MM.1S (cell line): ENCODE data around the gene HOXC11.
A peak's percentile ranks its signal among the peaks of the same experiment; 100 is the strongest.

Source experiments
- DNase-seq: peaks from one replicate; pipeline ENCODE4 v3.0.0-alpha.2; 2015
- H2AFZ ChIP-seq: fragments of 300-600 bp; sonication (generic); 2 replicates; pipeline ENCODE4 v1.6.0; 2016; ENCODE audit warnings: antibody characterized with exemption, low read length
- H3F3A ChIP-seq: fragments of 300-600 bp; sonication (generic); 2 replicates; pipeline ENCODE4 v1.6.1; 2016; ENCODE audit warnings: mild to moderate bottlenecking, antibody characterized with exemption, low read length, moderate library complexity, mixed read lengths; ENCODE audit not compliant: insufficient read depth
- H3K27ac ChIP-seq: fragments of 300-600 bp; sonication (generic); 2 replicates; pipeline ENCODE4 v1.5.1; 2016; ENCODE audit warnings: mild to moderate bottlenecking, low read length
- H3K27me3 ChIP-seq: fragments of 300-600 bp; sonication (generic); replicated peaks from 2 replicates; pipeline ENCODE4 v1.6.0; 2016; ENCODE audit warnings: low read length; ENCODE audit not compliant: insufficient read depth
- H3K36me3 ChIP-seq: fragments of 300-600 bp; sonication (generic); replicated peaks from 2 replicates; pipeline ENCODE4 v1.6.1; 2016; ENCODE audit warnings: mild to moderate bottlenecking, low read length, mixed read lengths; ENCODE audit not compliant: insufficient read depth
- H3K4me1 ChIP-seq: fragments of 300-600 bp; sonication (generic); 2 replicates; pipeline ENCODE4 v1.6.1; 2016; ENCODE audit warnings: low read length, mixed read lengths
- H3K4me2 ChIP-seq: fragments of 300-600 bp; sonication (generic); 2 replicates; pipeline ENCODE4 v1.6.0; 2016; ENCODE audit warnings: low read depth, low read length
- H3K4me3 ChIP-seq: fragments of 300-600 bp; sonication (generic); 2 replicates; pipeline ENCODE4 v1.5.1; 2016; ENCODE audit warnings: low read length, mixed read lengths
- H3K79me2 ChIP-seq: fragments of 300-600 bp; sonication (generic); 2 replicates; pipeline ENCODE4 v1.6.1; 2016; ENCODE audit warnings: mixed run types, low read length, mixed read lengths
- H3K9ac ChIP-seq: fragments of 300-600 bp; sonication (generic); 2 replicates; pipeline ENCODE4 v1.6.1; 2016; ENCODE audit warnings: low read length, mixed read lengths
- H3K9me2 ChIP-seq: fragments of 300-600 bp; sonication (generic); replicated peaks from 2 replicates; pipeline ENCODE4 v1.6.1; 2016; ENCODE audit warnings: mild to moderate bottlenecking, low read length, mixed read lengths; ENCODE audit not compliant: insufficient read depth
- H3K9me3 ChIP-seq: fragments of 300-600 bp; sonication (generic); replicated peaks from 2 replicates; pipeline ENCODE4 v1.6.1; 2016; ENCODE audit warnings: mild to moderate bottlenecking, low read length, mixed read lengths; ENCODE audit not compliant: insufficient read depth
- H4K20me1 ChIP-seq: fragments of 300-600 bp; sonication (generic); 2 replicates; pipeline ENCODE4 v1.6.1; 2016; ENCODE audit warnings: mild to moderate bottlenecking, low read length, moderate library complexity, mixed read lengths; ENCODE audit not compliant: insufficient read depth
- CTCF ChIP-seq: fragments of 300-600 bp; sonication (generic); IDR thresholded peaks from 2 replicates; pipeline ENCODE4 v1.5.1; 2016; ENCODE audit warnings: antibody characterized with exemption, low read length, mixed read lengths
- EZH2 ChIP-seq: fragments of 300-600 bp; sonication (generic); optimal IDR thresholded peaks from 2 replicates; pipeline ENCODE3; 2017; ENCODE audit warnings: low read depth, mild to moderate bottlenecking, antibody characterized with exemption, low read length, mixed read lengths
- EZH2phosphoT487 ChIP-seq: fragments of 300-600 bp; sonication (generic); IDR thresholded peaks from 2 replicates; pipeline ENCODE4 v1.6.1; 2018; ENCODE audit warnings: antibody characterized with exemption, low read length

HOXC11 gene

GRCh38 chr12:54011665-54012532, 39.0 kb downstream of the HOXC11 start:
- H3K9ac ChIP-seq = no peak overlapping the region
- H3K27ac ChIP-seq = no peak overlapping the region
- DNase-seq = no peak
- peaks cover 95% of the 10 kb centered on the region for H3K27me3 ChIP-seq
- H3F3A ChIP-seq = no peaks in the 10 kb centered on the region
- H3K4me3 ChIP-seq = no peak overlapping the region
- H3K9me3 ChIP-seq = no peaks in the 10 kb centered on the region
- no peaks in the 10 kb centered on the region for H4K20me1 ChIP-seq
- no peaks in the 10 kb centered on the region for H3K79me2 ChIP-seq
- H3K9me2 ChIP-seq = no peaks in the 10 kb centered on the region
- no peaks in the 10 kb centered on the region for H3K36me3 ChIP-seq
- H3K4me2 ChIP-seq = peak overlapping the region; percentile 35; the same call in 1 of the 2 replicates
- no peak for TF ChIP-seq CTCF
- TF ChIP-seq EZH2phosphoT487 = no peak
- no peak for TF ChIP-seq EZH2
- no peak overlapping the region for H2AFZ ChIP-seq
- H3K4me1 ChIP-seq = no peaks in the 10 kb centered on the region

GRCh38 chr12:54012631-54013409, 39.9 kb downstream of the HOXC11 start:
- H3F3A ChIP-seq = no peaks in the 10 kb centered on the region
- H3K9ac ChIP-seq = no peak overlapping the region
- H3K4me2 ChIP-seq = no peak overlapping the region
- no peaks in the 10 kb centered on the region for H4K20me1 ChIP-seq
- peaks cover 93% of the 10 kb centered on the region for H3K27me3 ChIP-seq
- H3K9me2 ChIP-seq = no peaks in the 10 kb centered on the region
- TF ChIP-seq EZH2phosphoT487 (no peak), EZH2 (no peak), CTCF (no peak; the same call in 1 of the 2 replicates)
- no peaks in the 10 kb centered on the region for H3K36me3 ChIP-seq
- no peak overlapping the region for H3K27ac ChIP-seq
- no peaks in the 10 kb centered on the region for H3K4me1 ChIP-seq
- H3K79me2 ChIP-seq = no peaks in the 10 kb centered on the region
- H3K4me3 ChIP-seq = no peak overlapping the region
- DNase-seq = no peak
- no peak overlapping the region for H2AFZ ChIP-seq
- no peaks in the 10 kb centered on the region for H3K9me3 ChIP-seq

GRCh38 chr12:54014377-54015017, 41.6 kb downstream of the HOXC11 start:
- H3K4me2 ChIP-seq = no peak overlapping the region
- H3K9ac ChIP-seq = no peak overlapping the region
- no peaks in the 10 kb centered on the region for H3K9me3 ChIP-seq
- H3K27ac ChIP-seq = no peak overlapping the region
- no peaks in the 10 kb centered on the region for H3K79me2 ChIP-seq
- no peaks in the 10 kb centered on the region for H3F3A ChIP-seq
- no peak overlapping the region for H2AFZ ChIP-seq
- TF ChIP-seq EZH2 (no peak), CTCF (no peak)
- H3K4me3 ChIP-seq = no peak overlapping the region
- H4K20me1 ChIP-seq = no peaks in the 10 kb centered on the region
- H3K36me3 ChIP-seq = no peaks in the 10 kb centered on the region
- DNase-seq = no peak
- no peaks in the 10 kb centered on the region for H3K4me1 ChIP-seq
- peaks cover 84% of the 10 kb centered on the region for H3K27me3 ChIP-seq
- no peaks in the 10 kb centered on the region for H3K9me2 ChIP-seq
